ENCODE results near the gene TRMU. TPM values are rescaled to one million over a fixed set of nuclear protein-coding genes. Genes with fewer than 3 reads are reported as not detected.

The TRMU gene
- total RNA-seq, 2 donors from 2014 or later, result 27.5 to 41.9 TPM

DNA sequence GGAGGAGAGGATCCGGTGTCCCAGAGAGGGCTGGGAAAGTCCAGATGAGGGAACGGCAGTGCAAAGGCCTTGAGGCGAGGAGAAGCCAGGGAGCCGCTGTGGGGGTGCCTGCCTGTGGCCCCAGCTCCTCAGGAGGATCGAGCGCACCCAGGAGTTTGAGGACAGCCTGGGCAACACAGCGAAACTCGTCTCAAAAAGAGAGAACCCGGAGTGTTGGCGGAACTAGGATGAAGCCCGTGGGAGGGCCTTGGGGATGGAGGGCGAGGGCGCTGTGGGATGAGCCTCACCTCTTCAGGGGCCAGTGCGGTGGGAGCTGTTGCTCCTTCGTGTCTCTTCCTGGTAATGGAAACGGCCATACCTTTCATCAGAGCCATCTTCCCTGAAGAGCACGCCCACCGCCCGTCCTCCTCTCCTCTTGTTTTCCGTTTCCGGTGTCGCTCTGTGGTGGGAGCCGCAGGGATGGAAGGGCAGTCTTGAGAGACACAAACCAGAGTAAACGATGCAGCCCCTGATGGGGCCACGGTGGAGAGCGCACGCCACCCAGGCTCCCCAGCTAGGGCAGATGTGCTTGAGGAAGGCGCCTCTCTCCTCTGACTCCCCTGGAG lies 15.7 kb downstream of the TRMU start:
- intact Hi-C loops (cut with DNase I), result no loop called here
- peak; percentile 10 for DNase-seq
- no peak for ATAC-seq

DNA sequence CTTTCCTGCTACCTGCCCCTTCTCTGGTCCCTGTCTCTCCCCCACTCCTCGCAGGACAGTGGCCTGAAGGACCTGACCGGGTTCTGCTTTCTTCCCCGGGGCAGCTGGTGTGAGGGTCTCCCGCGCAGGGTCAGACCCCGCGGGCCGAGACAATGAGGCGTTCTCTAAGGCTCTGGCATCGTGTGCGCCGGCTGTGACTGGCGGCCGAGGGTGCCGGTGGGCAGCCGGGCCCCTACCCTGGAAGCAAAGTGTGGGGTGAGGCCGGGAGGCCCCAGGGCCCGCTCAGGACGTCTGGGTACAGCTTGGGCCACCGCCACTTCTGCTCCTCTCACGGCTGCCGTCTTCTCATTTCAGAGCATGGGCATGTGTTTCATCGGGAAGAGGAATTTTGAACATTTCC lies 16.3 kb downstream of the TRMU start:
- DNase-seq (no peak), ATAC-seq (no peak)
- intact Hi-C loops (cut with DNase I), result no loop called here

DNA sequence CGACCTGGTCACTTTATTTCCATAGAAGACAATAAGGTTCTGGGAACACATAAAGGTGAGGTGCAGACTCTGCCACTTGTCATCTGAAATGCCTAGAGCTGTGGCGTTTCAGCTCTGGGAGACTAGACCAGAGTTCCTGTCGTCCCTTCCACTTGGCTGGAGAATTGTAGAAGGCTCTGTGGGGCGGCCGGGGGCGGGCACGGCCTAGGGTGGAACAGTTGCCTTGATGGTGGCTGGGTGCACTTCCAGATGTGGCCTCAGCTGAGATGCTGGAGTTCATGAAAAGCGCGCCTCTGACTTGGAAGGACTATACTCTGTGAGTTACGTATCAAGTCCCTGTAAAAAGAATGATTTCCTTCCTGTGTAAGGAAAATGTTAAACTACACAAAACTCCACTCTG lies 16.8 kb downstream of the TRMU start:
- intact Hi-C loops (cut with DNase I), result no loop called here
- ATAC-seq, result no peak
- DNase-seq, result no peak

DNA sequence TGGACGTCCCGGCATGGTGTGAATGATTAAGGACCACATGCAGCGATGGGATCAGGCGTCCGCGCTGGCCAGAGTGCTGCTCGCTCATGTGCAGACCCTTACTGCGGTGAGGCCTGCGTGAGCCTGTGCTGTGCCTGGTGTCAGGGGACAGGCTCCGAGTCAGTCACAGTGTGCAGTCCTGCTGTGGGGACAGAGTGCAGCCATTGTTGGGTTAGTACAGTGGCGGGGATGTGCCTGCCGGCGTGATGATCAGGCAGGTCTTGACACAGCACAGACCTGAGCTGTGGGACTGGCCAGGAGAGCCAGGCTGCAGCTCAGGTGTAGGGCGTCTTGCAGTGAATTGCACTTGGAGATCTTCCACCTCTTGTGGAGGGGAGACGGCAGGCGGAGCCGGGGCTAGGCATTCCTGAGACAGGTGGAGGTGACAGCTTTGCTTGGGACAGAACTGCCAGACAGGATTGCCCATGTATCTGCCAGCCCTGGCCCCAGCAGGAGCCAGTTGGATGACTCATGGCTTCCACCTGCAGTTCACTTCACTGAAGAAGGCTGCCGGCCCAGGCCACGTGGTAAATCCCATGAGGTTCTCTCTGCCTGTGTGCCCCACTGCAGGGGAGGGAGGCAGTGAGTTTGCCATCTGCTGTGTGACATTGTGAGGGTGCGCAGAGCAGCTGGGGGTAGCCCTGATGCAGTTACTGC lies 17.3 kb downstream of the TRMU start:
- DNase-seq, result peak; percentile 53
- ATAC-seq, result peak; percentile 10 to 66
- intact Hi-C loops (cut with DNase I), result no loop called here

DNA sequence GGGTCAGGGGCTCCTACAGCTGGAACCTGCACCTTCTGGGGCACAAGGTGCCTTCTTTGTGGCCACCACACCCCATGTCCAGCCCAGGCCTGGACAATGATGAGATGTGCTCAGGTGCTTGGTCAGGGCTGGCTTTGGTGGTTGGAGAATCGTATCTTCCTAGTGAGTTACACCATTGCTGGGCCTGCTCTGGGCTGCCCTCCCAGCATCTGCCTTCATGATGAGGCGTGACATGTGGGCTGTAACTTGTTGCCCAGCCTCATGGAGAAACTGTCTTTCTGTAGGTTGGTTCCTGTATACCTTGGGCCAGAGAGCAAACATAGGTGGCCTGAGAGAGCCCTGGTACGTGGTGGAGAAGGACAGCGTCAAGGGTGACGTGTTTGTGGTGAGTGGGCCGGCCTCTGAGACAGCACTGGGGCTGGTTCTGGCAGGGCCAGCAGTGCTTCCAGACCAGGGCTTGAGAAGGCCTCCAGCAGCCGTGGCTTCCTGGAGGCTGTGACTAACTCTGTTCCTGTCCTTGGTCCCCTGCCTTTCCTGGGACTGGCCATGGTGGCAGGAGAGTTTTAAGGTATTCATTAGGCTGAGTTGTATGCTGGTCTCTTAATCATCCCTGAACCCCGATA lies 18.1 kb downstream of the TRMU start:
- ATAC-seq (peak in 1 of 2 donors; percentile 26), DNase-seq (no peak)
- intact Hi-C loops (cut with DNase I), result no loop called here

DNA sequence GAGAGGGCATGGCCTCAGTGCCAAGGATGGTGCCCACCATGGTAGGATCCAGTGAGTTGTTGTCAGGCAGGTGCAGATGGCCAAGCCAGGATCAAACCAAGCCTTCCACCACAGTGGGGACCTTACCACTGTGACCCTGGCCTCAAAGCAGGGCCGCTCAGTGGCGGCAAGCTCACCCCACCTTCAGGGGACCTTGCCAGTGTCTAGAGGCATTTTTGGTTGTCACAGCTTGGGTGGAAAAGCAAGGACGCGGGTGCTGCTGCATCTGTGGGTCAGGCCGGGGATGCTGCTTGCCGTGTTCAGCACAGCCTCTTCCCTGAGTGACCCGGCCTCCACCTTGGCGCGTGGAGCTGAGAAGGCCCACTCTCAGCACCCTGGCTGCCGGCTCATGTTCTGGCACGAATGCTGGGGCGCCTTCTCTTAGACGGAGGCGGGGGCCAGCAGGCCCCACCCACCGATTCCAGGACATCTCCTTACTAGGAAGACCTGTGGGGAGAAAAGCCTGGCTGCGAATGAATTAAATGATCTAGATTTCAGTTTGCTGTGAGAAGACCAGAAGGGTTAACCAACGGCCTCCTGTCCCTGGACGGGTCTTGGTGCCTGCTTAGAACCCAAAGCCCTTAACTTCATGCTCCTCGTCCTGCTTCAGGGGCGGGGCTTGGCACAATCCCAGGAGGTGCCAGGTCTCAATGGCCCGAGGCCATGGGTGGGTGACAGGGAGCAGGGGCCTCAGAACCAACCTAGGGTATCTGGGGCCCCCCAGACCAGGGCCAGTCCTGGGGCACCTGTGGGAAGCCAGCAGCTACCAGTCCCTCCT lies 18.9 kb downstream of the TRMU start:
- intact Hi-C loops (cut with DNase I), result no loop called here
- no peak for ATAC-seq

DNA sequence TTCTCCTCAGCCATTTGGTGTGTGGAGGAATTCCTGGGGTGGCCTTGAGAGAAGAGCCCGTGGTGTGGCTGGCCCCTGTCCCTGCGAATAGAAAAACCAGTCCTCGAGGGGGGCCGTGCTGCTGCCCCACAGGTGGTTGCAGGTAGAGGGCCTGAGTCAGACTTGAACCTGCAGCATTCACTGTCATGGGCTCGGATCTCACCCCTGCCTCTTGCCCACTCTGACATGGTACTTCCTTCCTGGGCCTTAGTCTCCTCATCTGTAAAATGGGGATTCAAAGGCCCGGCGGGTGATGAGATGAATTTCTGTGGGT lies 19.4 kb downstream of the TRMU start:
- DNase-seq, result no peak
- no peak for ATAC-seq
- intact Hi-C loops (cut with DNase I), result no loop called here

More for the DNA sequence above, 18.9 kb downstream of the TRMU start:
- DNase-seq, result no peak

DNA sequence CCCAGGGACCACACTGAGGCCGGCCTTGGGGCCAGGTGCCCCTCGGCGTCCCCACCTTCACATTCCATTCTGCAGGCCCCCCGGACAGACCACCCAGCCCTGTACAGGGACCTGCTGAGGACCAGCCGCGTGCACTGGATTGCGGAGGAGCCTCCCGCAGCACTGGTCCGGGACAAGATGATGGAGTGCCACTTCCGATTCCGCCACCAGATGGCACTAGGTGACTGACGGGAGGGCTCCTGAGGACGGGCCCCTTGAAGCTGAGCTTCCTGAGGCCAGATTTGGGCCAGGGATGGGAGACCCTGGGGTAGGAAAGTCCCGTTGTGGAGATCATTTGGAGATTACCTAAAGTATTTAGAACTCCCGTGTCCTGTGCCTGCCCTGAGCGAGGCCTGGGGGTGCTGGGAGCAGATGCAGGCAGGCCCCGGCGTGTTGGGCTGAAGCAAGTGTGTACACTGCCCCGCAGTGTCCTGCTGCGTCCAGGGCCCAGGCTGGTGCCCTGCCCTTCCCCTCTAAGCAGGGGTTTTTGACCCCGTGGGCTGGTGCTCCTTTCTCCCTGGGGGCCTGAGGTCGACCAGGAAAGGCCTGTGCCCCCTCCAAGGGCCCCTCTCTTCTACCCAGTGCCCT lies 20.0 kb downstream of the TRMU start:
- ATAC-seq, result peak; percentile 35 to 48
- peak; percentile 75 for DNase-seq
- intact Hi-C loops (cut with DNase I), result no loop called here

DNA sequence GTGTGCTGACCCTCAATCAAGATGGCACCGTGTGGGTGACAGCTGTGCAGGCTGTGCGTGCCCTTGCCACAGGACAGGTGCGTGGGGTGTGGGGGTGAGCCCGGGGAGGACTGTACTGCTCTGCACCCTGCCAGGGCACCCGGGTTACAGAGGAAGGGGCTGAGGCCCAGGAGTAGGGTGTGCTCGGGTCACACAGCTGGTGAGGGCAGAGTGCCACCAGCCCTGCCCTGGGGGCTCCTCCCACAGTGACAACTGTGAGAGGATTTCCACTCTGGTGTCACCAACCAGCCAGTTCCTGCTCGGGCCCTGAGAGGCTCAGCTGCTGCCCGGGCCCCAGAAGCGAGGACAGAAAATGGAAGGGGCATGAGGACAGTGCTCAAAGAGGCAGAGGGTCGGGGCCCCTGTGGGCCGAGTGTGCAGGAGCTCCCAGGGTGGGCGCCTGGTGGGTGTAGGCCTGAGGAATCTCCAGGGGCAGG lies 20.5 kb downstream of the TRMU start:
- ATAC-seq, result no peak
- intact Hi-C loops (cut with DNase I), result no loop called here
- no peak for DNase-seq

DNA sequence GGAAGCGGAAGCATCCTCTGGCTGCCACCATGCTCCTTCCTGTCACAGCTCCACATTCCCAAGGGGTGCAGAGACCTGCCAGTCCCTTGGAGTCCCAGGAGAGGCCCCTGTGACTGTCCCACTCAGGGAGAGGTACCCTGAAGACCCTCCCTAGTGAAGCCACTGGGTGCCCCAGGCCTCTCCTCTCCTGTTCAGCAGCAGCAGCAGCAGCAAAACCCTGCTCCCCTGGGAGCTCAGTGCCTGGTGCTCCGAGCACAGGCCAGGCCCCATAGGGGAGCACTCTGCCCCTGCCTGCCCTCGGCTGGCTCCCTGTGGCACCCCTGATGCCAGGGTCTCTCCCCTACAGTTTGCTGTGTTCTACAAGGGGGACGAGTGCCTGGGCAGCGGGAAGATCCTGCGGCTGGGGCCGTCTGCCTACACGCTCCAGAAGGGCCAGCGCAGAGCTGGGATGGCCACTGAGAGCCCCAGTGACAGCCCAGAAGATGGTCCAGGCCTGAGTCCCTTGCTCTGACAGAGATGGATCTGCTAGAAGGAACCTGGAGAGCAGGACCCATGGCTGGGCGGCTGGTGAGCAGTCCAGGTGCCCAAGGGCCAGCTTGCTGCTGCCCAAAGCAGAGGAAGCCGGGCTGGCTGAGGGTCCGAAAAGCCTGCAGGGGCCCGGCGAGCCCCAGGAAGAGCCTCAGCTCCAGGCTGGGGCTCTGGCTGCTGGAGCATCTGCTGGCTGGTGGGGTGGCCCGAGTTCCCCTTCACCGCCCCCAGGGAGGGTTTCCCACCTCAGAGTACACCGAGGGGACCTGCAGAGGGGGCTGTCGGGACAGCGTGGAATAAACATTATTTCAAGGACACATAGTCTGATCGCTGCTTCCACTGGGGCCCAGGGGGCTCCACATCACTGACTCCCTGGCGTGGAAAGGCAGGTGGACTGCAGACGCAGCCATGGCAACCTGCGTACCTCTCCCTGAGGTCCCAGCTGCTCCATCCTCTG lies 21.3 kb downstream of the TRMU start:
- DNase-seq (peak; percentile 15), ATAC-seq (no peak)
- intact Hi-C loops (cut with DNase I), result no loop called here

DNA sequence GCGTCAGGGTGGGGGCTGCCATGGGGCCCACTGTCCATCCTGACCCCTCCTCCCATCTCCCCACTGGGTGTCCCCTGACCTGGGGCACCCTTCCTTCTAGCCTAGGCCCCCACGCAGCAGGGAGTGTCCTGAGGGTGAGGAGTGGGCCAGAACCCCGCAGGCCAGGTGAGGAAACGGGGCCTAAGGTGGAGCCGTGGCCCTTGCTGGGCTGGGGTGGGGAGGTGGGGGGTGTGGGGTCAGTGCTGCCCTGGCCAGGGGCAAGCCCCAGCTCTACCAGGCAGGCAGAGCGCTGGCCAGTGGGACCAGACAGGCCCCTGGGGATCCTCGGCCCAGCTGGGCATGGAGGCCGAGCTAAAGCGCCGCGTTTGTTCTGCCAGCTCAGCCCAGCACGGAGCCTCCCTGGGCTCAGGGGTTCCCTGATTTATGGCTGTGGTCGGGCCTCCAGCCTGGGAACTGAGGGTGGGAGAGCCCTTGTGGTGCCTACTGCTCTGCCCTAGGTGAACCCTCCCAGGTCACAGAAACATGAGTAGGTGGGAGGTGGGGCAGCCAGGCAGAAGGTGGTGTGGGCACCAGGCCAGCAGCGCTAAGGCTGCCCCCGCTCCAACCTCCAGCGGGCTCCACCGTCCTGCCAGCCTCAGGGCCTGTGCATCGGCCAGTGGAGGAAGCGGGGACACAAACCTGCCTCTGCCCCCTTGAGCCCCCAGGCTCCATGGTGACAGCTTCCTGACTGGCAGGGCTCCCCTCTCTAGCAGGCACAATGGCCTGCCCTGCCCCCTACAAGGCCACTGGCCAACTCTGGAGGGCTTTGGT lies 22.4 kb downstream of the TRMU start:
- ATAC-seq (no peak), DNase-seq (peak; percentile 7)
- intact Hi-C loops (cut with DNase I), result no loop called here

DNA sequence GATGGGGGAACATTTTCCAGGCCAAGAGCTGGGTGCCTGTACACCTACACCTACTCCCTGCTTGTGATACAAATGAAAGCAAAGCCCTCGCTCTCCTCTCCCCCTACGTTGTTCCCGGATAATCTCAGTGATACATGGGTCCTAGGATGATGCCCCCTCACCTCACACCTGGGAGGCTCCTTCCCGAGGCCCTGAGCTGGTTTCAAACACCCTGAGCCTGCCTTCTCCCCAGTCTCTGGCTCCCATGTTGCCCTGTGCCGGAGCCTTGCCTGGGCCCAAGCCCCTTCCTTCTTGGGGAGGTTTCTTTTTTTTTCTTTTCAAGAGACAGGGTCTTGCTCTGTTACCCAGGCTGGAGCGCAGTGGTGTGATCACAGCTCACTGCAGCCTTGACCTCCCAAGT lies 23.3 kb downstream of the TRMU start:
- intact Hi-C loops (cut with DNase I), result no loop called here
- ATAC-seq (no peak), DNase-seq (no peak)

DNA sequence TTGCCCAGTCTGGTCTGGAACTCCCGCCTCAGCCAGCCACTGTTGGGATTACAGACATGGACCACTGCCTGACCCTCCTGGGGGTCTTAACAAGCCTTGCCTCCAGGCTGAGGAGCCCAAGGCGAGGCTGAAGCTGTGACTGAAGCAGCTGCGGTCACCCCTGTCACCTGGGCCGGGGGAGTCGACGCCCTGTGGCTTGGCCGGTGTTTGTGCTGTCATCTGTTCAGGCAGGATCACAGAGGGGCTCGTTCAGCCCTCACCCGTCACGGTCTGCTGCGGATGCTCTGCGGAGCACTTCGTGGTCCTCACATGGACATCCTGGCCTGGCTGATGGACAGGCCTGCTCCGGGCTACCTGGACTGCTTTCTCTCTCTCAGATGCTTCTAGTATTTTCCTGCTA lies 23.8 kb downstream of the TRMU start:
- ATAC-seq, result no peak
- intact Hi-C loops (cut with DNase I), result no loop called here
- peak; percentile 19 for DNase-seq

DNA sequence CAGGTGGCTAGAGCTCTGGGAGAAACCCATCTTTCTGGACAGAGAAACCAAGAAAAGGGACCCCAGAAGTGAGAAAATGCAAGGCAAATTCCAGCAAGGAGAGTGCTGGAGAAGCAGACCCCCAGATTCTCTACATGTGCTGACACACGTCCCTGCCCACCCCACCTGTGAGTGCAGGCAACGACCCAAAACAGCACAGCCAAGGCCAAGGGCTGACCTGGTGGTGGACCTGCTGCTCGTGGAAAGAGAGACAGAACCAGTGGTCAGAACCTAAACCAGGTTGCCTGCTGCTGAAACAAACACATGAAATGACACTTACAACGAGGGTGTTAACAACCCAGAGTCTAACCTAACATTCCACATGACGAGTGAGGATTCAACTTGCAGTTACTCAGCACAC lies 24.6 kb downstream of the TRMU start:
- no peak for ATAC-seq
- intact Hi-C loops (cut with DNase I), result loop anchor here in 1 of 2 donors (5.0 kb wide), 1 partner anchor 172 kb away; no protein-coding TSS in a partner anchor
- no peak for DNase-seq

DNA sequence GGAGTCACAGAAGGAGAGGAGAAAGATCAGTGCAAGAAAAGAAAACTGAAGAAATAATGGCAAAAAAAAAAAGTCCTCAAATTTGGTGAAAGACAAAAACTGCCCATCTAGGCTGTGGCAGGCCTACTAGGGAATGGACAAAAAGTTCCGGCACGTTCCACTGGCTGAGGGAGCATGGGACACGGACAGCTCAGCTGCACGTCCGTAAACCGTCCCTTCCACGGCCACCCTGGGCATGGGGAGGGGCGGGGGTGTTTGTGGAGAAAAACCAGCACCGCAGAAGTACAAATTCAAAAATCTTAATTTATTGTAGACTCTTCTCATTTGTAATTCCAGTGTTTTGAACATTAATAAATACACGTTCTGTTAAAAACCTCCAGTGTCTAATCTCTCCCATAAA lies 25.4 kb downstream of the TRMU start:
- intact Hi-C loops (cut with DNase I), result loop anchor here in 1 of 2 donors (5.0 kb wide), 1 partner anchor 171 kb away; no protein-coding TSS in a partner anchor
- no peak for DNase-seq
- no peak for ATAC-seq

DNA sequence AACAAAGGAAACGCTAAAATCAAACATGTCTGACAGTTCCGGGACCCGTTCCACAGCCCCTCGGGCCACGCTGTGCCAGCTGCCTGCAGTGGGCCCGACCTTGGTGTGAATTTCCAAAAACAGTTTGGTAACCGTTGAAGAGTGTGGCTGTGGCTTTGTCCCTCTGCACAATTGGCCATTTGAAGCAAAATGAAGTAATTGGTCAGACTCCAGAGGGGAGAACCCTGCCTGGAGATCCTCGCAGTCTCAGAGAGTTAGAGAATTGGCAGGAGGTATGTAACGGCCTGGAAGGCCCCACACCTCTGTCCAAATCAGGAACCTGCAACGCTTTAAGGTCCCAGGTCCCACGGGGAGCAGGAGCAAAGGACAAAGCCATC lies 26.3 kb downstream of the TRMU start:
- intact Hi-C loops (cut with DNase I), result loop anchor here in 1 of 2 donors (5.0 kb wide), 1 partner anchor 170 kb away; no protein-coding TSS in a partner anchor
- no peak for DNase-seq
- ATAC-seq, result no peak

DNA sequence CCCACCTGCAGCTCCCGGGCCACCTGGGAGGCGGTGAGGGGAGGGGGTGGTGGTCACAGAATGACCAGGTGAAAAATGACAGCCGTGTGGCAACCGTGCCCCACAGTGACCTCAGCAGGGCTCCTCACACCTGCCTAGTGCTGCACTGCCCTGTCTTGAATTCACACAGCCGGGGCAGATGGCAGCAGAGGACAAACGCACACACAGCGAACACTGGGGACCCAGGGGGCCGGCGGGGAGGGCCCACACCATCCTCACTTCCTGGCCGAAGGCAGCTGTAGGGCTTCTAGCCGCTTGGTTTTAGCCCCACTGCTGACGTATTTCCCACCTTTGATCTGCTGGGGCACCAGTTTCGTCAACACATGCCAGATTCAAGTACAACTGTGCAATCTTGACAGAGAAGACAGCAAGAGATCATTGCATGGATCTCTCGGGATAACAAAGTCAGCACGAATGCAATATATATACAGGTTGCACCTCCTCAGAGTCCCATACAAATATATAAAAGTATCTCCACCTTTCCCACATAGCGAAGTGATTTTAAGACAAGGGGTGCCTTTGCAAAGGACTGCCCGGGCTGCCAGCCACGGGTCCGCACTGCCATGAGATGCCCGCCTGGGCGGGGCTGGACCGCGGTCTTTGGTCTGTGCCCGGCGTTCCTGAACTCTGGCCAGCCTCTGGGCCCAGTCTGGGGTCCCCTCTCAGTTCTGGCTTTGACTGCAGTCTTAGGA lies 26.9 kb downstream of the TRMU start:
- intact Hi-C loops (cut with DNase I), result loop anchor here in 1 of 2 donors (5.0 kb wide), 1 partner anchor 170 kb away; no protein-coding TSS in a partner anchor
- ATAC-seq (no peak), DNase-seq (no peak)

Data from left cardiac atrium (tissue), 4 donors.